T-helper 1 cell (primary cell): ENCODE data around the gene FAM9C.
A peak's percentile ranks its signal among the peaks of the same experiment; 100 is the strongest.

Source experiments
- DNase-seq, 5 donors: peaks; one replicate each; pipeline ENCODE4 v3.0.0-alpha.2; 2012 to 2020

FAM9C gene

DNA sequence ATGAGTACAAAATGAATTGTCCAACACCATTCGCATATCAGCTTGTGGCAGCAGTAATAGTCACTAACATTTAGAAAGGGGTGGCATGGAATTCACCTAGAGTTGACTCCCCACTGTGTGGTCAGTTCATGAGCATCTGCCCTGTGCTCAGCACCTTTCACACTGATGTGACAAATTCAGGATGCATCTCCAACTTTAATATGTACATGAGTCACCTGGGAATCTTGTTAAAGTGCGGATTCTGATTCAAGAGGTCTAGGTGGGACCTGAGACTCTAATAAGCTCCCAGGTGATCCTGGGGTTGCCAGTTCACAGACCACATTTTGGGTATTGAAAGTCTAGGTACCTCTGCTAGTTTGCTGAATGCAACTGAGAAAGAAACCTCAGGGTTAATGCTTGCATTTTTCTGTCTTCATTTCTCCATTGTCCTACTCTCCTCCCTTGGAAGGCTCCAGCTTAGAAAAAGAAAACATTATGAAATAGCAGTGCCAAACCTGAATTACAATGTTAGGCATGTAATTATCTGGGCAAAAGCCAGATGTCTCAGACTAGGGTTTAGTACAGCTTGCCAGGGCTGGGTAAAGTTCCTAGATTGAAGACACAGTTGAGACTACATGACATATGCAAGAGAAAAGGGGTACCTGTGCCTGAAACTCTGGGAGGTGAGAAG lies 36.8 kb downstream of the FAM9C start:
- no peak for DNase-seq

DNA sequence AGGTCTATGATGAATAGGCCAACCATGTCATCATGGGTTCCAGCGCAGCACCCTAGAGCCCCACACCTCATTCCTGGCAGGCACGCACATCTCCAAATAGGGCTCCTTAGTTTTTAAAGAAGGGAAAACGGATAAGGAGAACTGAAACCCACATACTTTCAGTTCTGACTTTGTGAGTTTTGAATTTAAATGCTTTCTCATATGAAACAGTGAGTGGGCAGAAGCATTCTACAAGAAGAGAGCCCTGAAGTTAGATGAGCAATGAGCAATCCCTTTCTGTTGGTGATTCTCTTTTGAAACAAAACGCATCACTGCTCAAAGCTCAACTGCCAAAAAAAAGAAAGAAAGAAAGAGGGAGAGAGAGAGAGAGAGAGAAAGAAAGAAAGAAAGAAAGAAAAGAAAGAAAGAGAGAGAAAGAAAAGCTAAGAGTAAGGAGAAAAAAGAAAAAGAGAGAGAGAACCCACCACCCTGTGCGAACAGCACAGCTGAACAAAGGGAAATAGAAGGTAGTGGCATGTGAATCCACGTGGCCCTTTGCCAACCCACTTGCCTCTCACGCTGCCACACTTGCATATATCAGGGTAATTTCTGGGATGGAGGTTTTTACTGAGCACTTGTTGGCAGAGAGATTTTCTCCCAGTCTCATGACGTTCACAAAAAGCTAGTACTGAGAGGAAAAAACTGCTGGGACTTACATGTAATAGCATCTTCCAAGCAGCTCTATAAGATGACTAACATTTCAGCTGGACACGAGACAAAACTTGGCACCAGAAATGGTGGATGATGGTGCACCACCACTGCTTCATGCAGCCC lies 38.6 kb downstream of the FAM9C start:
- DNase-seq: peak in 1 of 5 donors; percentile 53

DNA sequence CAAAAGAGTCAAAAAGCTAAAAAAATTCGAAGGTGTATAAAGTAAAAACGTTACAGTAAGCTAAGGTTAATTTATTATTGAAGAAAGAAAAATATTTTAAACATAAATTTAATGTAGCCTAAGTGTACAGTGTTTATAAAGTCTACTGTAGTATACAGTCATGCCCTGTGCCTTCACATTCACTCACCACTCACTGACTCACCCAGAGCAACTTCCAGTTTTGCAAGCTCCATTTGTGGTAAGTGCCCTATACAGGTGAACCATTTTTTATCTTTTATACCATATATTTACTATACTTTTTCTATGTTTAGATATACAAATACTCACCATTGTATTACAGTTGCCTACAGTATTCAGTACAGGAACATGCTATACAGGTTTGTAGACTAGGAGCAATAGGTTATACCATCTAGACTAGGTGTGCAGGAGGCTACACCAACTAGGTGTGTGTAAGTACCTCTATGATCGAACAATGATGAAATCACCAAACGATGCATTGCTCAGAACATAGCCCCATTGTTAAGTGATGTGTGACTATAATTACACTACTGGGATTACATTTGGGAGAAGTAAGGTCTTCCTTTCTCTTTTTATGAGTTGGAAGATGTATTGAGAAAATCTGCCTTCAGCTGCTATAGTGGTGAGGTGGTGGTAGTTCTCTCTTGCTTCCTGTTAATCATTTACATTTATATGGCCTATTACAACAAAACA lies 42.3 kb downstream of the FAM9C start:
- DNase-seq: peak in 1 of 5 donors; percentile 49

DNA sequence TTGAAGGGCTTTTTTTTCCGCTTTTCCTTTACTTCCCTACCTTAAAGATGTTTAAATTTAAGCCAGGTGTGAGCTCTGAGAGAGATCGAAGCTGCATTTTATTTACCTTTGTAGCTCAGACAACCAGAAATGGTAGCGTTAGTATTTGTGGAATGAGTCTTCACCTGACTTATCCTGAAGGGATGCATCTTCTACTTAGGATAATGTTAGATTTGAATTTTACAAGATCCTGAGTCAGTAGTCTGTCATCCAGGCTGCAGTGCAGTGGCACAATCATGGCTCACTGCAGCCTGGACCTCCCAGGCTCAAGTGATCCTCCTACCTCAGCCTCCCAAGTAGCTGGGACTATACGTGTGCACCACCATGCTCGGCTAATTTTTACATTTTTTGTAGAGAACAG lies 43.3 kb downstream of the FAM9C start:
- no peak for DNase-seq

DNA sequence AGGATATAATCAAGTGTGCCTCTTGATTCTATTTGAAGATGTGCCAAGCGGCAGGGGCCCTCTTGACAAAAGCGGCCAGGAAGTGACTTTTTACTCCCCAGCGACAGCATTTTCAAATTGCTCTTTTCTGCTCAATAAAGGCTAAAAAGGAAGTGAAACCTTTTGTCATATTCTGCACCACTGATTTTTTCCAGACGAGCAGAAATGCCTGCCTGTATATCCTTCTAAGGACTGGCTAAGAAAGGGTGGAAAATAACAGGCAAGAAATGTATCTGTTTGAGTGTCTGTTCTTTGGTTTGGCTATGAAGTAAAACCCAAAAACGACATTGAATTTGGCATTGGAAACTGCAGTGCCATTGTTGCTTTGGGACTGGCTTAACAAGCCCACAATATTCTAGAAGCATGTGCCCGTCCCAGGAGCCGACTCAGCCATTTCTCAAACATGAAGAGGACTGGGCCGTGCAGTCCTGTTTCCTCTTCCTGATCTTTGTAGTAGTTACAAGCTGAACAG lies 44.1 kb downstream of the FAM9C start:
- DNase-seq: peak in 2 of 5 donors; percentile 14 to 80

DNA sequence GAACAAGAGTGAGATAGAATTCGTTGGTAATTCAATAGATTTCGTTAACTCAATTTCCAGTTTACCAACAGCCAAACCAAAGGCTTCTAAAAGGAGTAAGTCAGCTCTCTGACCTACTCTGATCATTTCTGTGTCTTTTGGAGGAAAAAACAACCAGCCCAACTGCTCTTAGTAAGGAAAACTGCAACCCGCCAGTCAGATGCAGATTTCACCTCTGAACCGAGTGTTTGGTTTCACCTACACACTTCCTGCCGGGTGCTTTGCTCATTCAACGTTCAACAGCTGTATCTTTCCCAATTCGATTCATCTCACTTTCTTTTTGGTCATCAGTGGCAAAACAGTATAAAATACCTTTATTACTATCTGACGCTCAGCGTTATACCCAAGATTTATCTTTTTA lies 45.0 kb downstream of the FAM9C start:
- DNase-seq: peak in 2 of 5 donors; percentile 21 to 84

DNA sequence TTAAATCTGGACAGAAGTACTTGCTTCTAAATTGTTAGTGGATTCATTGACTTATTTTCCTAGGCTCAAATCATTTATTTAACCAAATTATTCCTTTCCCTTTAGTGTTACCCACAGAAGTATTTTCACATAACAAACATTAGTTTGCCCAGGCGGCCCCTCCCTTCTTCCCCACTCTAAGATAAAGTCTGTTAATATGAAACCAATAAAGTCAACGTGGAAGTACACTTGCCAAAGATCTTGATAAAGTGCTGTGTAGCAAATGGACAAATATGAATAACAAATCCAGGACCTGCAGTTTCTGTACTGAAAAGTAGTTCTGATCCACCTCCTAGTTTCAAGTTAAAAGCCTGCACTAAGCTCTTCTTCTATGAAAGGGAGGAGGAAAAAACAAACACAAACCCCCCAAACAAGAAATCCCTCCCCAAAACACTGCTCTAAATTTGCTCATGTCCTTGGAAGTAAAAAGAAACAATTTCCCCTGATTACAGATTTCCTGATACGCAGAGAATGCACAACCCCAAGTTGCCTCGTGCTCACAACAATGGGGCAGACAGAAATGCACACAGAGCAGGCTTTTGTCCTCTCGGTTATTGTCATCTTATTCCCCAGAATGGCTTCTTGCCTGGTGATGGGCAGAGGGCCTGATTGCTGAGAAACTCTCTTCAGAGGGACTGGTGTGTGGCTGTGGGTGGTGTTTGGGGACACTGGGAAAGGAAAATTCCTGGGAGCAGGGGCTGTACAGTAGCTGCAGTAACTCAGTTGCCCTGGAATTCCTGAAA lies 46.3 kb downstream of the FAM9C start:
- peak in 1 of 5 donors; percentile 36 for DNase-seq

DNA sequence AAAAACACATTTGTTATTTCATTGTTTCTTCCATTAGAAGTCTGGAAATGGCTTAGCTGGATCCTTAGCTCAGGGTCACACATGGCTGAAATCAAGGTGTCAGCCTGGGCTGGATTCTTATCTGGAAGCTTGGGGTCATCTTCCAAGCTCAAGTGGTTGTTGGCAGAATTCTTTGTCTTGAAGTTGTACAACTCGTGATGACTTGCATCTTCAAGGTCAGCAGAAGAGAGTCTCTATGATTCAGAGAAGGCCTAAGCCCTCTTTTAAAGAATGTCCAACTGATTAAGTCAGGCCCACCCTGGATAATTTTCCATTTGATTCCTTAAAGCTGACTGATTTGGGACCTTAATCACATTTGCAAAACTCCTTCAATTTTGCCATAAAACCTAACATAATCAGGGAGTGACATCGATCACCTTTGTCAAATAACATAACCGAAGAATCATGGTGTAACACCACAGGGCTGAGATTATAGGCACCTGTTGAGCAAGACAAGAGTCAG lies 47.4 kb downstream of the FAM9C start:
- DNase-seq: no peak

DNA sequence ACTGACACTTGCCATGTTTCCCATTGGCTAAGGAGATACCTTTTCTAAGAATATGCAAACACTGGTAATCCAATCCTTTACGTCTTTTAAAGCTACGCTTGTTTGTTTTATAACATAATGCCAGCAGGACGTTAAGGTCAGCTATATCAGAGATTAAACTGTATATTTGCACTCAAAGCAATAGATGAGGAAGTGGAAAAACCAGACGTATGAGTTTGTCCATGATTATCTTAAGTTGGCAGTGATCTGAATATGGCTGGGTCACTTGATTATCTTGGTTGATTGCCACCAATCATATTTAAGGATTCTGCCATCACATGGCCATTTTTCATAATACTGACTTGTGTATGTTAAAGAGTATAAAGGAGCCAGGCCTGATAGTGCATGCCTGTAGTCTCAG lies 50.1 kb downstream of the FAM9C start:
- no peak for DNase-seq

DNA sequence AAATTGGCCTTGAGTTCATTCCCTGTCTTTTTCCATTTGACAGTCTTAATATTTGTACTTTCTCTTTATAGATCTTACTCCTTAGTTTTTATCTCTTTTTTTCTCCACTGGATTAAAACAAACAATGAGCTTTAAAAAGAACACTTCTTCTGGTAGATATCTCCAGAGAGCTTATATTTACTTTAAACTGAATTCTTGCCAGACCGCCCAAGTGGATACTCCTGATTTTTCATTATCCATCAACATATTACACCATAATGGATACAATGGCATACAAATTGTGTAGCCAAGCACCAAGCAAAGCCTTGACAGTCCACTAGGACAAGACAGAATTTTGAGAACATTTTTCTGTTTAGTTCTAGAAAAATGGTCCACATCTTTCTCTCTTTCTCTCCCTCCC lies 50.6 kb downstream of the FAM9C start:
- no peak for DNase-seq

DNA sequence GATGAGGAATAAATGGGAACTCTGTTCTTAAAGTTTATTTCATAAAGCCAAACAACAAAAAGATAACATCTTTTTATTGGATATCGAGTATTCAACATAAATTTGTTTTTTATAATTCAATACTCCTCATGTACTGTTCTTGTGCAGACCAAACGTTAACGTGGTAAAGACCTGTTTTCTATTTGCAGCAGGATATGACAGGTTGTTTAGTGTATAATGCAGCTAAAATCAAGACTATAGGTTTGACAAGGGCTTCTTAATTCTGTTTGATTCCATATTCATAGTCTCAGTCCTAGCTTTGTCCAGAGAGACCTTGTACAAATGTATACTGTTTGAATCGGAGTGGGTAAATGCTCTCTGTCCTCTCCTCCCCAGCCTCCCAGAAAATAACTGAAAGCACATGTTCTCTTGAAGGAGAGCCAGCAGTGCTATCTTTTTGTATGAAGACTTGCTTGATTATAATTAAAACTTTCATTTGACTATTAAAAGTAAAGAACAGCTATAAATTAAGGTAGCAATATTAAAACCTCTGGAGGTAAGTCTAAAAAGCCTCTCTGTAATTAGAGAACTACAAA lies 51.8 kb downstream of the FAM9C start:
- no peak for DNase-seq

DNA sequence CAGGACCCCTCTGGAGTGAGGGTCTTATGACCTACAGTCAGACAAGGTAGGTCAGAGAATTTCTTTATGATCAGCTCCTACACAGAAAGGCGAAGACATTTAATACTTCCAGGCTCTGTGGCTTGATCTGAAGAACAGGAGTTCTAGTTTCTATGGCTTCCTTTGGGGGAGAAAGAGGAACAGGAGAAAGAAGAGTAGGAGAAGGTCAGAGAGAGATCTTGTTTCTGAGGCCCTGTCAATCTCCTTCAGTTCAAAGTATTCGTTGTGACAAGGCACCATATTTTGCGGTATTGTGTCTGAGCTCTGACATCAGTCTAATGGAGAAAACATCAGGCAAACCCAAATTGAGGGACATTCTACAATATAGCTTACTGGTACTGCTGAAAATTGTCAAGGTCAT lies 52.8 kb downstream of the FAM9C start:
- DNase-seq: no peak

DNA sequence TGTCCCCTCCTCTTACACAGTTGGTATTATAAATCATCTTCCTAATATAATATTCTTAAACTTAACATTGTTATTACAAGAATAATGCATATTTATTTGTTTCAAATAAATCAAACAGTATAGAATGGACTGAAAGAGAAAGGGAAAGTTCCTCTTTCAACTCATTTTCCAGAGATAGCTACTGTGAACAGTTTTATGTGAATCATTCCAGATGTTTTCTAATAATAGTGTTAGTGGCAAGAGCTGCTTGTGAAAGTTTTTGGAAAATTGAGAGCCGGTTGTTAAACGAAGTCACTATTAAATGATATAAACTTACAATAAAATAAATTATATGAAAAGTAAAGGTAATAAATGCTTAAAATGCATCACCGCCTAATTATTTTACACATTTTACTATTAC lies 55.0 kb downstream of the FAM9C start:
- DNase-seq: no peak

DNA sequence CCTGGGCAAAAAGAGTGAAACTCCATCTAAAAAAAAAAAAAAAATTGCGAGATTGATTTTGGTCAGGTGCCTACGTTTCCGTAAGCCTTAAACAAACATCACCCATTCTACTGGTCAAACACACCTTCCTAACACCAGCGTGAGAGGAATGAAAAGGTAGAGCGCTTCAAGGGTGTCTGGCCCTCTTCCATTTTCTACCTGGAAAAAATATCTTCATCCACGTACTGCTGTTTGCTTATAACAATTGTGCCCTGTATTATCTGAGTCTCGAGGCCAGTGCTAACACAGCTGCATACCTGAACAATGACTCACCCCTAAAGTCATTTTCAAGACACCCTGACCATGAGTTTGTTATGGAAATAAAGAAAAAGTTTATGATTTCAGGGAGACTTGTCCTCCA lies 55.6 kb downstream of the FAM9C start:
- no peak for DNase-seq

DNA sequence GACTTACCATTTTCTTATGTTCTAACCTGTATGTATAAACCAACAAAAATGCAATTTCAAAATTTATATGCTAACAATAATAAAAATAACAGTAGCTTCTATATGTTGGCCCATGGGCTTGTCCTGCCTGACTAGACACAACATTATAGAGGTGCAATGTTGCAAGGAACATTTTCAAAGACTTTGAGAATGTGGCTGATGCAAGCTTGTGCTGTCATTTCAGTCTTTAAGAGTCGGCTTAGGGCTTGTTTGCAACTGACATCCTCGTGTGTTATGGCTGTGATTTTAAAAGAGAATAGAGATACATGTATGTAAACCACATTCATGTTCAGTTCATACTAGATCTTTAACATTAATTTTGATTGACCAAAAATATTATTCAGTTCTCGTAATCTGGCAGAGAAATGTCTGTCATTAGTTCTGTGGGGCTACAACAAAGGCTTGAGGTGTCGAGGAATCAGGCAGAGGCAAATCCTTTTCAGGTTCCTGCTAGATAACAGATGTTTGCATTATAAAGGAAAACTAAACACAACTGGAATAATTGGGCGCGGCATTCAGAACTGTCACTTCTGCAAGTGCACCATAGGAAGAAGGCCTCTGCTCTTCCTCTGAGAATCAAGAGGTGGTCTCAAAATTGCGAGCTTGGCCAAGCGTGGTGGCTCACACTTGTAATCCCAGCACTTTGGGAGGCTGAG lies 56.4 kb downstream of the FAM9C start:
- peak in 1 of 5 donors; percentile 50 for DNase-seq

DNA sequence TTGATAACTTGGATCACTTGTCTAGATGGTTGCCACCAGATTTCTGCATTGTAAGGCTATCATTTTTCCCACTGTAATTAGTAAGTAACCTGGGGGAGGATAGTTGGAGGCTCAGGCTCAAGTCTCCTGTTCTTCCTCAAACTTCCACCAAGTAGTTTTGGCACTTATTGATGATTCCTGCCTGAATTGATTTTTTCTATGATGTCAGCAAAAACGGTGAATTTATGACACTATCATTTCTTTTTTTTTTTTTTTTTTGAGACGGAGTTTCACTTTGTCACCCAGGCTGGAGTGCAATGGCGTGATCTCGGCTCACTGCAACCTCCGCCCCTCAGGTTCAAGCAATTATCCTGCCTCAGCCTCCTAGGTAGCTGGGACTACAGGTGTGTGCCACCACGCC lies 57.1 kb downstream of the FAM9C start:
- DNase-seq: no peak

DNA sequence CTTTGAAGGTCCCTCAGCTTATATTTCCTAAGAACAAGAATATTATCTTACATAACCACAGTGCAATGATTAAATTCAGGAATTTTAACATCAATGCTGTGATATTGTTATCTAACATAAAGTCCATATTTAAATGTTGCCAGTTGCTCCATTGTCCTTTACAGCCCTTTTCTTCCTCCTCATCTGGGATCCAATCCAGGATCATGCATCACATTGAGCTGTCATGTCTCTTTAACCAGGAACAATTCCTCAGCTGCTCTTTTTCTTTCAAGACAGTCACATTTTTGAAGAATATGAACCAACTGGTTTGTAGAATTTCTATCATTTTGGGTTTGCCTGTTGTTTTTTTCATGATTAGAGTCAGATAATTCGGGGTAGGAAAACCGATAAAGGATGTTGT lies 57.5 kb downstream of the FAM9C start:
- DNase-seq: no peak

DNA sequence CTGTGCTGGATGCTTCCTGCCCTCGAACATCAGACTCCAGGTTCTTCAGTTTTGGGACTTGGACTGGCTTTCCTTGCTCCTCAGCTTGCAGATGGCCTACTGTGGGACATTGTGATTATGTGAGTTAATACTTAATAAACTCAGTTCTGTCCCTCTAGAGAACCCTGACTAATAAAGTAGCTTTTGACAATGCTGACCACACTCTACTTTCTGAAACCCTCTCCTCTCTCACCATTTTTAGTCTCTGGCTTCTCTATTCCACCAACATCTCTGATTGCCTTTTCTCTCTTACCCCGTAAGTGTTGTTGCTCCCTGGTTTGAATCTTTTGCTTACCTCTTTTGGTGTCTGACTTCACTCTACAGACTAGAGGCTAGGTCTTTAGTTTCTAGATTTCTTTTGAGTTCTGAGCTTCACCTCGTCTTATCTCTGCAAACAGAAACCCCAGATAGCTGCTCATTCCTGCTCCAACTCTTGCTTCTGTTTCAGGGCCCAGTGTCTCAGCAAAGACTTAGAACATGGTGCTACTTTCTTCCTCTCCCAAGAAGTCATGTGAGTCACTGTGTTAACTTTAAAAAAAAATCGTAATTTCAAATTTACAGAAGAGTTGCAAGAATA lies 58.1 kb downstream of the FAM9C start:
- peak in 1 of 5 donors; percentile 41 for DNase-seq
